NCI-H2196 (cell line): ENCODE measurements around the gene SLAMF6.
"Not testable (repeated sequence)": the region's sequence is repeated elsewhere in the genome, so short reads cannot be mapped to it uniquely, and the experiment has no call there.

Experiments
- DNase-seq: peaks from one replicate; lab custom pipeline; 2025; ENCODE audit not compliant: unreplicated experiment; lab: John Stamatoyannopoulos, UW

Gene SLAMF6

DNA sequence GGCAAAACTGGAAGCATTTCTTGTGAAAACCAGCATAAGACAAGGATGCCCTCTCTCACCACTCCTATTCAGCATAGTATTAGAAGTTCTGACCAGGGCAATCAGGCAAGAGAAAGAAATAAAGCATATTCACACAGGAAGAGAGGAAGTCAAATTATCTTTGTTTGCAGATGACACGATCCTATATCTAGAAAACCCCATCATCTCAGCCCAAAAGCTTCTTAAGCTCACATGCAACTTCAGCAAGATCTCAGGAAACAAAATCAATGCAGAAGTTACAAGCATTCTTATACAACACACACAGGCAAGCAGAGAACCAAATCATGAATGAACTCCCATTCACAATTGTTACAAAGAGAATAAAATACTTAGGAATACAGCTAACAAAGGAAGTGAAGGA lies 7.1 kb downstream of the SLAMF6 start:
- not testable (repeated sequence) for DNase-seq

DNA sequence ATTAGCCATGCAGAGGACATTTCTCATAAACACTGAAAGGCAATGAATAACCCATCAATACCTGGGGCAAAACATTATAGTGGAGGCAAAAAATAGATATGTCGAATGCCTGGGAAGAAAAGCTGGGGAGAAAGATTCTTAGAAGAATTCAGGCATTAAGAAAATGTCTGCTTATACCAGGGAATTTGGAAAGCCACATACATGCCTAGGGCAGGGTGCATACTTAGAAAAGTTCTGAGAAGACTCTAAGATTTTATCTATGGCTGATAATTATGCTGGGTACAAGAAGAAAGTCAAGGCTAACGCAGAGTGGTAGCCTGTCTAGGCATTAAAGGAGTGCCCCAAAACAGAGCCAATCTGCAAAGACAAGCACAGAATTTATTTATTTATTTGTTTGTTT lies 18.4 kb downstream of the SLAMF6 start:
- DNase-seq: no peak

DNA sequence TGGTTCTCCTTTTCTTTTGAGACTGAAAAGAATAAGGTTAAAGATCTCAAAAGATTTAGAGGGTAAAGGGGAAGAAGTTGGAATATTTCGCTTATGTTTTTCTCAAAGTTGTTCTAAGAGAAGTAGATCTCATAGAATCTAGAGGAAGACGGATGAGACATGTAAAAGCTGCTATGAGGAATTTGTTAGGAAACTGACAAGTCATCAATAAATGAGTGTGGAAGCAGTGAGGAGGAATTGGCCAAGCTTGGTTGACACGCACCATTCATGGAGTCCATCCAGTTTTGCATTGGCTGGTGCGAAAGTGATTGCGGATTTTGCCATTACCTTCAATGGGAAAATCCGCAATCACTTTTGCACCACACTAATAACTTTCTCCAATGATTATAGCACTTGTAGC lies 20.0 kb downstream of the SLAMF6 start:
- no peak for DNase-seq

DNA sequence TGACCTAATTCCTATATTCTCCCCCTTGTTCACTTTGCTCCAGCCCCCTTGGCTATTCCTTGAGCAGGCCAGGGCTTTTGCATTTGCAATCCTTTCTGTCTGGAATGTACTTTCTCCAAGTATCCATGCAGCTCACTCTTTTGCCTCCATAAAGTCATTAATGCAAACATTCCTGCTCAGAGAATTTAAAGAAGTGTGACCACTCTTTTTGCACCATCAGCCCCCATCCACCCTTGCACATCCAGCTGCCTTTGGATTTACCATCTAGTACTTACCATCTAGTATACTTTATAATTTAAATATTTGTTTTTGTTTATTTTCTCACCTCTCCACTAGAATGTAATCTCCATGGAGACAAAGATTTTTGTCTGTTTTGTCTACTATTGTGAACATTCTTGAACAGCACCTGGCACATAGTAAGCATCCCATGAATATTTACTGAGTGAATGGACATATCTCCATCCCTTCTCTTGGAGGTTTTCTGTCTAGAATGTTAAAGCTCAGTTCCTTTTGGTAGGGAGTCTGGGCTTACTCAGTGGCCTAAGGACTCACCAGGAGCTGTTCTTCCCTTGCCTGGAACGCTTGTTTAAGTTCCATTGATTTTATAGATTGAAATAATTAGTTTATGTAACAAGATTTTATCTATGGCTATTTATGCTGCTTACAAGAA lies 22.6 kb downstream of the SLAMF6 start:
- no peak for DNase-seq

DNA sequence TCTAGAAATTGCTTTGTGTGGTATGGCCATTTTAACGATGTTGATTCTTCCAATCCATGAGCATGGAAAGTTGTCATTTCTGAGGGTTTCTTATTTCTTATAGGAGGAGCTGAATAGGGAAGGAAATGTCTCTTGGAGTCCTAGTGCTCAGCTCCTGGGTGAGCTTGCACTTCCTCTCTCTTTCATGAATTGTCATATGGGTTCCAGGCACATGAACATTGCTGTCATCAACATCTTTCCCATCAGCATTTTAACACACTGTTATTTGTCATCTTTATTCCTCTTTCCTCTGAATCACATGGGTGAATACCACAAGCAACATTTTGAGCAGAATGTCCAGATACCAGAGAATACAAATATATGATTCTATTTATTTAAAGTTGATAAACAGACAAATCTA lies 23.4 kb downstream of the SLAMF6 start:
- DNase-seq: no peak

DNA sequence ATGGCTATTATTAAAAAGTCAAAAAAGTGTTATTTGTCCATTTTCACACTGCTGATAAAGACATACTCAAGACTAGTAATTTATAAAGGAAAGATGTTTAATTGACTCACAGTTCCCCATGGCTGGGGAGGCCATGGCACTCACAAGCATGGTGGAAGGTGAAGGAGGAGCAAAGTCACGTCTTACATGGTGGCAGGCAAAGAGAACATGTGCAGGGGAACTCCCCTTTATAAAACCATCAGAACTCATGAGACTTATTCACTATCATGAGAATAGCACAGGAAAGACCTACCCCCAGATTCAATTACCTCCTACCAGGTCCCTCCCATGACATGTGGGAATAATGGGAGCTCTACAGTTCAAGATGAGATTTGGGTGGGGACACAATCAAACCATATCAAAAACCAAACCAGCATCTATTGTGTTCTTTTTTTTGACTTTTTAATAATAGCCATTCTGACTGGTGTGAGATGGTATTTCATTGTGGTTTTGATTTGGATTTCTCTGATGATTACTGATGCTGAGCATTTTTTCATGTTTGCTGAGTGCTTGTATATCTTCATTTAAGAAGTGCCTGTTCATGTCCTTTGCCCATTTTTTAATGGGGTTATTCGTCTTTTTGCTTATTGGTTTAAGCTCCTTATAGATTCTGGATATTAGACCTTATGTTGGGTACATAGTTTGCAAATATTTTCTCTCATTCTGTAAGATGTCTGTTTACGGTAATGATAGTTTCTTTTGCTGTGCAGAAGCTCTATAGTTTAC lies 24.6 kb downstream of the SLAMF6 start:
- not testable (repeated sequence) for DNase-seq

DNA sequence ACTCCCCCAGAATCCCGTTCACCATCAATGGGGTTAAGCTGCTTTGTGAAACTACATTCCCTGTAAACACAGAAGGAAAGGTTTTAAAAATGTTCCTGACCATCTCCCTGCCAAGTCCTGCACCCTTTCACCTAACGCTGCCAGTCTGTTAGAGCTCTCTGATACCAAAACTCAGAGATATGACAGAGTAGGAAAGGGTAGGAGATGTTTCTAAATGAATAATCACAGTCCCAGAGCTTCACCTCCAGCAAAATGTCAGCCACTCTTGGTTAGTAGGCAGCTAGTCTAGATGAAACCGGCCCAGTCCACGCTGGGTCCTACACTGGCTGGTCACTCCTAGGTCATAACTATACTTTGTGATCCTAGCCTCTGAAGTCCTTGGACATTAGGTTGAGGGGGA lies 26.7 kb downstream of the SLAMF6 start:
- no peak for DNase-seq

DNA sequence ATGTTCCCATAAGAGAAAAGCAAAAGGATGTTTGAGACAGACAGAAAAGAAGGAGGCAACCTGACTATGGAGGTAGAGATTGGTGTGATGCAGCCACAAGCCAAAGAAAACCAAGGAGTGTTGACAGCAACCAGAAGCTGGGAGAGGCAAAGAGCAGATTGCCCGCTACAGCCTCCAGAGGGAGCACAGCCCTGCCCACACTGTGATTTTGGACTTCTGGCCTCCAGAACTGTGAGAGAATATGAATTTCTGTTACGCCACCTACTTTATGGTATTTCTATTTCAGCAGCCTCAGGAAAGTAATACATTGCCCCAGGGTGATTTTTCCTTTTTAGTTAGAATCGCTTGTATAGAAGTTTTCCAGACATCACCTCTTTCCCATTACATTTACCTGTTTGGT lies 28.4 kb downstream of the SLAMF6 start:
- DNase-seq: no peak

DNA sequence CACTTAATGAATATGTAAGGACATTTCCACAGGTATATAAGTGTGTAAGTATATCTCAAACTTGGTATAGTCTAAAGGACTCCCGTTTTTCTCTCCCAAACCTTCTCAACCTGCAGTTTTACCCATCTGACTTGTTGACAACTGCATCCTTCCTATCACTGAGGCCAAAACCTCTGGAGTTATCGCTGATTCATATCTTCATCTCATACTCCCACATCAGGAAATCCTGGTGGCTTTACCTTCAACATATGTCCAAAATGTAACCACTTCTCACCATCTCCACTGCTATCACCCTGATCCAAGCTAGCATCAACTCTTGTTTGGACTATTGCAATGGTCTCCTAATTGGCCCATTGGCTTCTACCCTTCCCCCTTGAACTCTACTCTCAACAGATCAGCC lies 30.4 kb downstream of the SLAMF6 start:
- DNase-seq: no peak

DNA sequence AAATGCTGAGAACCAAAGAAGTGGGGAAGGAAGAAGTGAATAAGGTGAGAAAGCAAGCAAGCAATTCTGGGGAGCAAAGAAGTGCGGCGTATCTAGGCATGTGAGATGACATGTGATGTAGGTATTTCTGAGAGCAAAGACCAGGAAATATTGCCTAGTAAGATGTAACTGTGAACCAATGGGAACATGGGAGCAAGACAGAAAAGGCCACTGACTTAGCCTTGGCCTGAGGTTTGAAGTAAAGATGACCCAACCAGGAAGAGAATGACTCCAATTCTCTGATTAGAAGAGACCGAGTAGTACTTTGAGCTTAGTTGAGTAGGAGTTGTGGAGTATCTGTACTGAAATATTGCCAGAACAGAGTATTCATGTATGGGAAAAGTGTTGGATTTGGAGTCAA lies 31.1 kb downstream of the SLAMF6 start:
- no peak for DNase-seq

DNA sequence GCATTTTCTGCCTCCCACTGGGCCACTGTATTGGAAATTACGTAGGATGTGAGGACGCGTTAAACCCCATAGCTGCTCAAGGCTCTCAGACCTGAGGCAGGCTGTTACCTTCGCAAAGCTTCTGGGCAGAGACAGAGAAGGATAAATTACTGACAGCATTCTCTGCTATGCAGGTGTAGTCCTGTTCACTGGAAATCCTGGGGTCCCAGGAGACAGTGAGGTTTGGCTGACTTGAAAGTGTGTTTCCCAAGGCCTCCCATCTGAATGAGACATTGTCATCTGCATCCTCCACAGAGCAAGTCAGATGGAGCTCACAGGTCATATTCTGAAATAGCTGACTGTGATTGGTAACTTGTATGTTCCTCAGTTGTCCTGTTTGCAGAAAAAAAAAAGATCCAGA lies 32.0 kb downstream of the SLAMF6 start:
- no peak for DNase-seq

DNA sequence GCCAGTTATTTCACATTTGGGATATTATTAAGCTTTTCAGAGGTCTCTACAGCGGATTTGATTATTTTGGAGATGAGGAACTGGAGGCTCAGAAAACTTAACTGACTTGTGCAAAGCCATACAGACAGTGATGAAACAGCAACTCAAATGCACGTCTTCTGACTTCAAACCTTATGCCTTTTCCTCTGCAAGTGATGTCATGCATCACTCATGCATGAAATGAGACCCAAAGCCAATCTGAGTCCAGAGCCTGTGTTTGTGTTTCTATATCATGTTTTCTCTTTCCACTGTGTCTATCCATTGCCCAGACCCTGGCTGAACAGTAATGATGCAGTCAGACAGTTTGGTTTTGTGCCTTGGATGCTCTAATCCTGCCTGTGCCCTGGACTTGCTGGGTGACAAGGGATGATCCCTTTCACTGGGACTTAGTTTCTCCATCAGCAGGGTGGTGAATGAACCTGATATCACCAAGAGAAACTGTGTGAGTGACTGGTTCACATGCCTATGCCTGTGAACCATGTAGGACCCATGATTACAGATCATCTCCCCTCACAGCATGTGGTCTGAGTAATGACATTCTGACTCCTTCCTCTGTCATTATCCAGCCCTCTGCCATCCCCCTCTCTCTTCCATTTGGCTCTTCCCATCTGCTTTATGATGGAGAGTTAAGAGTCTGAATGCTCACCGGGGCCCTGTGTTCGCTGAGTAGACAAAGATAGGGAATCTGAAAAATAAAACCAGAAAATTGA lies 33.4 kb downstream of the SLAMF6 start:
- DNase-seq: no peak

DNA sequence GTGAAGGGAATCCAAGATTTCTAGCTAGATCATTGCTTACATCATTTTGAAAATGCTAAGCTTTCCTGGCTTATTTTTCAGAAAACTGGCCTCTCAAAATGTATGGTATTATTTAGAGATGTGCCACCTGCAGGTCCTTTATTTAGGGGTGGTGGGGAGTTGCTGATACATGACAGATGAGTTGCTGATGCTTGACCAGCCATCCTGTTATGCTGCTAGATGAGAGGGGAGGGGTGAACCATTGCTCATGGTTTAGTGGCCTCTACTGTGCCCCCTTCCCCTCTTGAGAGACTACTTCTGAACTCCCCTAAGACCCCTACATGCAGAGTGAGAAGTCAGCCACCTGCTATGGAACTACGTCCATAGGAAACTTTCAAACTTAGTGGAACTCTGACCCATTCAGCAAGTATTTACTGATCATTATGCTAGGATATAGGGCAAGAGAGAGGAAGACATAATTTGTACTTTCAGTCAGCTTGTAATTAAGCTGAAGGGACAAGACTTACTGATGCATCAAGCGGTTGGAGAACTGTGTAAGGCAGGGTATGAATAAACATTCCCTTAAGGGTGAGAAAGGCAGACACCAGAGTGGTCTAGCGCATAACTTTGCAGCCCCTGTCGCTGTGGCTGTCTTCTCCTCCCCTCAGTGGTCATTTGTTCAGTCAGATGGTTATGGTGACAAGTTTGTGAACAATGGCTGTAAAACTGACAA lies 34.6 kb downstream of the SLAMF6 start:
- DNase-seq: no peak

DNA sequence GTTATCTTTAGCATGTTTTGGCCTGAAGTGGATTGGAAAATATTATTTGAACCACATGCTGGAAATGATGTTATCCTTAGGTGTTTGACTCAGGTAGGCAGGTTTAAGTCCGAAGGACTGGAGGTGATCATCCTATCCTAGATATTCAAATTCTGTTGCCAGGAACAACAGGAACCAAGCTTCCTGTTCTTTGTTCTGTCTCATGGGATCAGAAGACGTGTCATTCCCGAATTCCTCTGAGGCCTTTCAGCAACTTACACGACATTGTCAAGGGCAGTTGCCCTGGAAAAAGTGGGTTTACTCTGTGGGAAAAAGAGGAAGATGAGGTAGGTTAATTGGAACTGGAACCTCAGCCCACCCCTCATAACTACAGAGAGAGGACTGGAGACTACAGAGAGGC lies 36.6 kb downstream of the SLAMF6 start:
- DNase-seq: no peak

DNA sequence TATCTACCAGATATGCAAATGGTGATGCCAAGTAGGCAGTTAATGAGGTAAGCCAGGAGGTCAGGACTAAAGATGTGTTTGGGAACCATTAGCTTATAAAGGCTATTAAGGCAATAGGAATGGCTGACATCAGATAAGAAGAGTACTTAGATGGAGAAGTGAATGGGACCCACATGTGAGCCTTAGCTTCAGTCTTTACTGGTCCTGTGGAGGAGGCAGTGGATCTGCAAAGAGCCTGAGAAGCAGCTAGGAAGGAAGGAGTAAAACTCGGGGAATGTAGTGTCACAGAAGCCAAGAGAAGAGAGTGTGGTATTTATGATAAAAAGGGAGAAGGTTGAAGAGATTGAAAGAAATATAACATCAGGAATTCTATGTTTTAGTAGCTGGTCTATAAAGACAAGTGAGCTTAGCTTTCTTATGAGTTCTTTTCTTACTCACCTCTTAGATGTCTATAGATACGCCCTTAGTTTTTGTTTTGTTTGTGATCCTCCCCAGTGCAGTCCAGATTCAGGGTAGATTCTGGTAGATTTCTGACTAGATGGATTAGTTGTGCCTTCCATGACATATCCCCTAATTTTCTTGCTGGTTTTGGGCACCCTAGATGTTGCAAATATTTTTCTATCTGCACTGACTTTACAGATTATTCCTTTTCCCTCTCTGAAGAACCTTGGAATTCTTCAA lies 39.4 kb downstream of the SLAMF6 start:
- DNase-seq: no peak

DNA sequence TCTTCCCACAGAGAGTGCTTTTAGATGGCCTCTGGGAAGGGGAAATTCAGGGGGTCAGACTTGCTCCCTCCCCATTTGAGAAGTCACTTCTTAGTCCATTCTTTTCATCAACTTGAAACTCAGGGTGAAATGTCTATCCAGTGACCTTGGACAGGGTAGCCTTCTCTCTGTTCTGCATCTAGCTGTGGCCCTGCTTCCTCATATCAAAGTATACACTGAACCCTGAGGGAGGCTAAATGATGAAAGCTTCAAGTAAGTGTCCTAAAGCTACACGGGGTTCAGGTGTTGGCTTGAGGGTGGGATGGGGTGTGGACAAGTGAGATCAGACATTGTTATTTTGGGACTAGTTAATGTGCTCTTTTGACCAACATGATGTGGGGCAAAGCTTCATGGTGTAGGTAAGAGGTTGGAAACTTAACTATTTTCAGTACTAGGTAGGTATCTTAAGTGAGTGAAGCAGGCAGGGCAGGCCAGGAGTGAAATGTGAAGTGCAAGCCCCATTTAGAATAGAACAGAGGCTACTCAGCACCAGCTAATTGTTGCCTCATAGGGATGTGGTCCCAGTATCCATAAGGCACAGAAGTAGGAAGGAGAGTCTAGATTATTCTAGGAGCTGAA lies 41.0 kb downstream of the SLAMF6 start:
- DNase-seq: no peak

DNA sequence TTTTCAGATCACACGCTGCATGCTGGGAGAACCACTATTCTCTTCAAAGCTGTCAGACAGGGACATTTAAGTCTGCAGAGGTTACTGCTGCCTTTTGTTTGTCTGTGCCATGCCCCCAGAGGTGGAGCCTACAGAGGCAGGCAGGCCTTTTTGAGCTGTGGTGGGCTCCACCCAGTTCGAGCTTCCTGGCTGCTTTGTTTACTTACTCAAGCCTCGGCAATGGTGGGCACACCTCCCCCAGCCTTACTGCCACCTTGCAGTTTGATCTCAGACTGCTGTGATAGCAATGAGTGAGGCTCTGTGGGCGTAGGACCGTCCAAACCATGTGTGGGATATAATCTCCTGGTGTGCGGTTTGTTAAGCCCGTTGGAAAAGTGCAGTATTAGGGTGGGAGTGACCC lies 42.3 kb downstream of the SLAMF6 start:
- not testable (repeated sequence) for DNase-seq

DNA sequence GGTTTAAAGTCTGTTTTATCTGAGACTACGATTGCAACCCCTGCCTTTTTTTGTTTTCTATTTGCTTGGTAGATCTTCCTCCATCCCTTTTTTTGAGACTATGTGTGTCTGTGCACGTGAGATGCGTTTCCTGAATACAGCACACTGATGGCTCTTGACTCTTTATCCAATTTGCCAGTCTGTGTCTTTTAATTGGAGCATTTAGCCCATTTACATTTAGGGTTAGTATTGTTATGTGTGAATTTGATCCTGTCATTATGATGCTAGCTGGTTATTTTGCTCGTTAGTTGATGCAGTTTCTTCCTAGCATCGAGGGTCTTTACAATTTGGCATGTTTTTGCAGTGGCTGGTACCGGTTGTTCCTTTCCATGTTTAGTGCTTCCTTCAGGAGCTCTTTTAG lies 44.0 kb downstream of the SLAMF6 start:
- DNase-seq: not testable (repeated sequence)

DNA sequence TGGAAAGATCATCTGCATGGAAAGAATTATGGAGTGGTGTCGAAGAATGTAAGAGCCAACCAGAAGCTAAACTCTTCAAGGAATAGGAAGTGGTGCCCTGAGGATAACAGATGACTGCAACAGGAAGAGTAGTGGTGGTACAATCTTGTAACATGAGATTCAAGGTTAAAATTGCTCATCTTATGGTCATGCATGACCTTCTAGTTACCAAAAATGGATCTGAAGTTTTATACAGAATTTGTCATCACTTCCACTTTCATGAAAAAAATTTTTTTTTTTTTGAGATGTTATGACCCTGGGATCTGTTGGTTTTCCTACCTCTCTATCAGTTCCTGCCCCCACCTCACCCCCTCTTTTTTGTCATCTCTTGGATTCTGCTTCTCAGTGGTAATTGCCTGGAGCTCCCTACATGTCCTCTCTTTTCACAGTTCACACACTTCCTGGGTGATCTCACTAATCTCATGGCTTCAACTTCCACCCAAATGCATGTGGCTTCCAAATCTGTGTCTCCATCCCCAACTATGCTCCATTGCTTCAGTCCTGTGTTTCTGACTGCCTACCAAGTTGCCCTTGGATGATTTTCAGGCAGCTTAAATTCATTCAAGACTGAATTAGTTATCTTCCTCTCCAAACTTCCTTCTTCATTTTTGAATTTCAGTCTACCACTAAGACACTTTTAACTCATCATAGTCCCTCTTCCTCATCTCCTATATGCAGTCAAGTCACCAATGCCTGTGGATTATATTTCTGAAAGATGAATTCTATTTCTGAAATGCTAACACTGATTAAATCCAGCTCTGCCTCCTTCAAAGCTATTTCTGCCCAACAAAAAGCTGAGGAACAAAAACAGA lies 48.4 kb downstream of the SLAMF6 start:
- no peak for DNase-seq

DNA sequence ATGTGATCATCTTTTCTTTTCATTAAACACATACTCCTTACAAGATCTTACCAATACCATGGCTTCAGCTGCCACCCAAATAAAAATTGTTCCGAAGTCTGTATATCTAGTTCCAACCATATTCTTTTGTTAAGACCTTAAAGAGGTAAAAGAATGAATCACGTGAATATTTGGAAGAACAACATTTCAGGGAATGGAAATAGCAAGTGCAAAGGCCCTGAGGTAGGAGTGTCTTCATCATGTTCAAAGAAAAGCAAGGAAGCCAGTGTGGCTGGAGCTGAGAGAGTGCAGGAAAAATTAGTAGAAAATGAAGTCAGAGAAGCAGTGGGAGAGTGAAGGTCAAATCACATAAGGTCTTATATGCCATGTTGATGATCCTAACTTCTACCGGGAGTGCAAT lies 50.9 kb downstream of the SLAMF6 start:
- no peak for DNase-seq
